HG03354 (cell line): ENCODE results near the gene RIC3.

ENCODE experiments used
- ATAC-seq: cut with Tn5 transposase; IDR thresholded peaks from one replicate; pipeline ENCODE4 v1.9.1; 2021; ENCODE audit warnings: mild to moderate bottlenecking; ENCODE audit not compliant: unreplicated experiment, poor library complexity, severe bottlenecking

Gene RIC3

GRCh38 chr11:8168485-8169257 lies at the start of gene RIC3:
Gene RIC3, minus strand, starts transcription at chr11:8169025. Its CDS starts 36 bp downstream, at chr11:8168989.
- ATAC-seq, result peak; percentile 81

GRCh38 chr11:8218409-8218808 lies 49.6 kb upstream of the RIC3 start:
- ATAC-seq, result no peak

- ATAC-seq, result no peak
Measured at GRCh38 chr11:8217926-8218325, 49.1 kb upstream of the RIC3 start.

- ATAC-seq, result no peak
Measured at GRCh38 chr11:8217136-8217535, 48.3 kb upstream of the RIC3 start.

- ATAC-seq, result no peak
Measured at GRCh38 chr11:8213376-8213775, 44.6 kb upstream of the RIC3 start.

- no peak for ATAC-seq
Measured at GRCh38 chr11:8209208-8209807, 40.5 kb upstream of the RIC3 start.

- no peak for ATAC-seq
Measured at GRCh38 chr11:8207080-8208000, 38.5 kb upstream of the RIC3 start.

GRCh38 chr11:8206251-8207079 lies 37.6 kb upstream of the RIC3 start:
- ATAC-seq, result peak; percentile 62

GRCh38 chr11:8205566-8205965 lies 36.7 kb upstream of the RIC3 start:
- no peak for ATAC-seq

- no peak for ATAC-seq
Measured at GRCh38 chr11:8204596-8204995, 35.8 kb upstream of the RIC3 start.

- ATAC-seq, result no peak
Measured at GRCh38 chr11:8204025-8204424, 35.2 kb upstream of the RIC3 start.

- no peak for ATAC-seq
Measured at GRCh38 chr11:8203414-8203715, 34.5 kb upstream of the RIC3 start.

GRCh38 chr11:8202516-8203413 lies 33.9 kb upstream of the RIC3 start:
- no peak for ATAC-seq

GRCh38 chr11:8201644-8202365 lies 33.0 kb upstream of the RIC3 start:
- no peak for ATAC-seq

GRCh38 chr11:8199676-8200075 lies 30.9 kb upstream of the RIC3 start:
- ATAC-seq, result no peak

- no peak for ATAC-seq
Measured at GRCh38 chr11:8196749-8197148, 27.9 kb upstream of the RIC3 start.

- ATAC-seq, result no peak
Measured at GRCh38 chr11:8194956-8195355, 26.1 kb upstream of the RIC3 start.

- ATAC-seq, result peak; percentile 43
Measured at GRCh38 chr11:8192896-8193209, 24.0 kb upstream of the RIC3 start.
